Heart left ventricle (tissue), 16 donors: ENCODE data around the gene SIGLEC14. TPM values are rescaled to one million over a fixed set of nuclear protein-coding genes. Genes with fewer than 3 reads are reported as not detected.
A peak's percentile ranks its signal among the peaks of the same experiment; 100 is the strongest.

Experiments used
- ATAC-seq, 4 donors: fragments of 200-7000 bp; cut with Tn5 transposase; one replicate each; pipeline ENCODE4 v1.9.1; 2020 to 2022; ENCODE audit warnings: moderate library complexity in 4 of 4, mild to moderate bottlenecking in 3 of 4, moderate number of reproducible peaks in 1 of 4
- DNase-seq, 5 donors: peaks; one replicate each; pipeline ENCODE4 v3.0.0-alpha.2; 2020
- H3K27ac ChIP-seq, 12 donors: fragments of 200-600 bp; sonication (generic) in 4 of 12; one replicate each; pipeline versions ENCODE4 v1.5.0 to v1.8.0; 2016 to 2022; ENCODE audit warnings: mild to moderate bottlenecking in 2 of 12
- H3K27me3 ChIP-seq, 9 donors: fragments of 200-600 bp; sonication (generic) in 2 of 9; one replicate each; pipeline versions ENCODE4 v1.5.1 to v1.8.0; 2016 to 2022; ENCODE audit warnings: mild to moderate bottlenecking in 3 of 9
- H3K36me3 ChIP-seq, 9 donors: fragments of 200-600 bp; sonication (generic) in 2 of 9; one replicate each; pipeline versions ENCODE4 v1.5.0 to v1.8.0; 2018 to 2022; ENCODE audit warnings: mild to moderate bottlenecking in 2 of 9
- H3K4me1 ChIP-seq, 12 donors: fragments of 200-600 bp; sonication (generic) in 4 of 12; one replicate each; pipeline versions ENCODE4 v1.5.0 to v1.8.0; 2016 to 2022; ENCODE audit warnings: mild to moderate bottlenecking in 3 of 12
- H3K4me3 ChIP-seq, 12 donors: fragments of 200-600 bp; sonication (generic) in 4 of 12; one replicate each; pipeline versions ENCODE4 v1.5.0 to v1.8.0; 2017 to 2022; ENCODE audit warnings: mild to moderate bottlenecking in 9 of 12, moderate library complexity in 4 of 12
- H3K9me3 ChIP-seq, 12 donors: fragments of 200-600 bp; sonication (generic) in 4 of 12; one replicate each; pipeline versions ENCODE4 v1.5.0 to v1.8.0; 2016 to 2022; ENCODE audit warnings: mild to moderate bottlenecking in 1 of 12
- POLR2A ChIP-seq, 2 donors: fragments of 450-650 bp; IDR thresholded peaks; one replicate each; pipeline ENCODE4 v1.6.1; 2017; ENCODE audit warnings: antibody characterized with exemption in 2 of 2, mild to moderate bottlenecking in 2 of 2, moderate library complexity in 2 of 2
- WGBS, 4 donors: extraction: QIAGEN DNeasy Blood & Tissue Kit in 2 of 4; methylation state at CpG; one replicate each; pipeline versions ENCODE4 v1.1.5 to v1.1.7; 2013 to 2018; 5-methylcytosine and 5-hydroxymethylcytosine counted together
- intact Hi-C, 10 donors: fragments of 100-400 bp; cut with DNase I; formaldehyde crosslinking; loops; one replicate each; pipeline versions ENCODE4 v1.11.1 to v1.14.2; 2022
- polyA plus RNA-seq, 2 donors: library from polyadenylated mRNA; stranded (reverse); fragments of 200-250 nt; gene quantifications; one replicate each; pipeline ENCODE4 v1.2.3, GENCODE V29; 2013
- total RNA-seq, 9 donors: library from RNA; depleted of rRNA in 2 of 9; stranded (reverse); fragments of >200 nt in 2 of 9; fragmentation: NEBNext Ultra II Directional in 3 of 9; extraction: Animal tissue kit (Norgen Biotek cat#: 25700) in 3 of 9; gene quantifications; one replicate each; pipeline versions ENCODE4 v1.1.0 to v1.2.4, GENCODE V29; 2016 to 2023
- TF ChIP-seq, protein P1 (sequence below), 12 donors: fragments of 200-600 bp; sonication (generic) in 4 of 12; IDR thresholded peaks; one replicate each; pipeline versions ENCODE4 v1.5.0 to v1.8.0; 2018 to 2022; ENCODE audit warnings: antibody characterized with exemption in 12 of 12, mild to moderate bottlenecking in 5 of 12
- donor health status: ischemic (EF 13 %, LVEDD 7.1; RV severe dilation, severe dysfunction).
- donor health status: healthy with polysubstance abuse.
- donor health status: DM: no; HTN: yes; CAD: no.
- donor health status: DM: no; HTN: no; CAD: no.
- donor health status: ischemic (EF 25% LVEDD 6.9; RV normal size, moderate dysfunction).
- donor health status: ischemic (EF 25% LVEDD 5.7; RV mildly dilated, moderate dysfunction).
- donor health status: healthy.
- donor health status: DM: yes; HTN: yes; CAD: no.
- donor health status: ischemic (EF 35%, LVEDD 5.7; RV mildly dilated, moderate dysfunction).
- donor health status: nonischemic (EF 11% LVEDD 7.7; RV severe dilation, severe dysfunction).
- donor health status: DM: yes; HTN: yes; CAD: no.
- donor health status: PGD.
- donor health status: ischemic (EF 29% LVEDD 5.4; RV normal size, mild dysfunction).
- donor health status: nonischemic (EF 23%, LVEDD 6.1; RV moderate dilation, normal function).

Gene SIGLEC14
- total and polyA plus RNA-seq, 11 donors: 0.20 to 17.9 (median 1.3) TPM; not detected in 2

DNA sequence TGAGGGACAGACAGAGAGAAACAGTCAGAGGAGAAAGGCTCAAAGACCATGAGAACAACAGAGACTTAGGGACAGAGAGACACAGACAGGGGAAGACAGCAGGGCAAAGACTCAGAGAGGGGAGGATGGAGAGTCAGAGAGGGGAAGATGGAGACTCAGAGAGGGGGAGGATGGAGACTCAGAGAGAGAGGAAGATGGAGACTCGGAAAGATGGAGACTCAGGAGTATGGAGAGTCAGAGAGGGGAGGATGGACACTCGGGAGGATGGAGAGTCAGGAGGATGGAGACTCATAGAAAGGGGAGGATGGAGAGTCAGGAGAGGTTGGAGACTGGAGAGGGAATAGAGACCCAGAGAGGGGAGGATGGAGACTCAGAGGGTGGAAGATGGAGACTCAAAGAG lies 47.2 kb upstream of the SIGLEC14 start:
- Histone ChIP-seq H3K9me3 (no peaks in the 10 kb centered on the region), H3K4me1 (peaks cover 0 to 29% (median 20%) of the 10 kb centered on the region in 12 donors), H3K27me3 (no peaks in the 10 kb centered on the region), H3K27ac (peak overlapping the region in 1 of 12 donors; percentile 100), H3K36me3 (peaks cover 0 to 61% (median 47%) of the 10 kb centered on the region in 9 donors), H3K4me3 (no peak overlapping the region)
- 29 to 70% (median 46%) methylated on average over 2 of the region's 2 CpGs for WGBS, 4 donors
- TF ChIP-seq, protein P1, sequence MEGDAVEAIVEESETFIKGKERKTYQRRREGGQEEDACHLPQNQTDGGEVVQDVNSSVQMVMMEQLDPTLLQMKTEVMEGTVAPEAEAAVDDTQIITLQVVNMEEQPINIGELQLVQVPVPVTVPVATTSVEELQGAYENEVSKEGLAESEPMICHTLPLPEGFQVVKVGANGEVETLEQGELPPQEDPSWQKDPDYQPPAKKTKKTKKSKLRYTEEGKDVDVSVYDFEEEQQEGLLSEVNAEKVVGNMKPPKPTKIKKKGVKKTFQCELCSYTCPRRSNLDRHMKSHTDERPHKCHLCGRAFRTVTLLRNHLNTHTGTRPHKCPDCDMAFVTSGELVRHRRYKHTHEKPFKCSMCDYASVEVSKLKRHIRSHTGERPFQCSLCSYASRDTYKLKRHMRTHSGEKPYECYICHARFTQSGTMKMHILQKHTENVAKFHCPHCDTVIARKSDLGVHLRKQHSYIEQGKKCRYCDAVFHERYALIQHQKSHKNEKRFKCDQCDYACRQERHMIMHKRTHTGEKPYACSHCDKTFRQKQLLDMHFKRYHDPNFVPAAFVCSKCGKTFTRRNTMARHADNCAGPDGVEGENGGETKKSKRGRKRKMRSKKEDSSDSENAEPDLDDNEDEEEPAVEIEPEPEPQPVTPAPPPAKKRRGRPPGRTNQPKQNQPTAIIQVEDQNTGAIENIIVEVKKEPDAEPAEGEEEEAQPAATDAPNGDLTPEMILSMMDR (IDR thresholded peaks at IDR 0.05): no peak
- no peak for TF ChIP-seq POLR2A (IDR thresholded peaks at IDR 0.05)
- intact Hi-C loops: no loop called here
- no peak for DNase-seq
- ATAC-seq: no peak

- peak within 1 kb of the TSS in 9 of 12 donors; percentile 3 to 100 (median 99) for H3K27ac ChIP-seq
- no peaks in the 10 kb centered on the region for H3K9me3 ChIP-seq
- peaks cover 0 to 33% (median 21%) of the 10 kb centered on the region in 12 donors for H3K4me1 ChIP-seq
- peak within 1 kb of the TSS in 9 of 12 donors; percentile 63 to 99 (median 96) for H3K4me3 ChIP-seq
- H3K36me3 ChIP-seq: peaks cover 0 to 56% (median 42%) of the 10 kb centered on the region in 9 donors
- no peak for ATAC-seq
- no peak for TF ChIP-seq POLR2A (IDR thresholded peaks at IDR 0.05)
- TF ChIP-seq, protein P1 (IDR thresholded peaks at IDR 0.05): no peak
- no peak for DNase-seq
- WGBS, 4 donors: 82 to 89% (median 88%) methylated on average over 5 to 8 of the region's 8 CpGs
- intact Hi-C loops: no loop called here
- no peaks in the 10 kb centered on the region for H3K27me3 ChIP-seq
These were observed 46.6 kb upstream of the SIGLEC14 start, which contains the start of gene SPACA6 for GRCh38 chr19:51693260-51693659. TSS of gene SPACA6 (plus strand) at chr19:51693330. CDS start at chr19:51693527, 197 bp downstream.

GRCh38 chr19:51692468-51692867 lies 45.8 kb upstream of the SIGLEC14 start:
- DNase-seq: no peak

More at GRCh38 chr19:51692468-51692867, 45.8 kb upstream of the SIGLEC14 start:
- Histone ChIP-seq H3K9me3 (no peaks in the 10 kb centered on the region), H3K4me1 (peaks cover 0 to 41% (median 27%) of the 10 kb centered on the region in 12 donors), H3K36me3 (peaks cover 0 to 48% (median 34%) of the 10 kb centered on the region in 9 donors), H3K27me3 (no peaks in the 10 kb centered on the region), H3K4me3 (peak overlapping the region in 8 of 12 donors; percentile 14 to 99 (median 96)), H3K27ac (peak overlapping the region in 9 of 12 donors; percentile 3 to 100 (median 99))
- WGBS, 4 donors: 65 to 73% (median 72%) methylated on average over 5 to 18 of the region's 18 CpGs
- TF ChIP-seq, protein P1 (IDR thresholded peaks at IDR 0.05): no peak
- TF ChIP-seq POLR2A (IDR thresholded peaks at IDR 0.05): no peak
- intact Hi-C loops: no loop called here
- ATAC-seq: no peak
